Panc1 (cell line): Measurements from ENCODE around the gene SPATA18. TPM values are rescaled to one million over a fixed set of nuclear protein-coding genes. Genes with fewer than 3 reads are reported as not detected.

Experiments
- ATAC-seq: fragments of 200-7000 bp; cut with Tn5 transposase; 2 replicates; pipeline ENCODE4 v1.9.1; 2020; ENCODE audit warnings: mild to moderate bottlenecking, moderate library complexity
- BruUV-seq: library from RNA; stranded (reverse); fragments of 400-500 nt; replicated peaks from 2 replicates; lab custom pipeline; 2021; lab: Mats Ljungman, UMichigan
- CTCF ChIA-PET: fragments of 300-600 bp; sonication (Branson Sonifier 250); formaldehyde crosslinking; loops from one replicate; lab custom pipeline; 2022; ENCODE audit warnings: antibody characterized with exemption; lab: Charles Lee
- POLR2A ChIA-PET: fragments of 300-600 bp; sonication (Branson Sonifier 250); formaldehyde crosslinking; loops from one replicate; lab custom pipeline; 2022; ENCODE audit warnings: antibody characterized with exemption; lab: Charles Lee
- DNase-seq: peaks from one replicate; pipeline ENCODE4 v3.0.0-alpha.2; 2010; ENCODE audit warnings: low read depth, low spot score
- H3K27ac ChIP-seq: 2 replicates; pipeline ENCODE4 v1.5.1; 2011; ENCODE audit warnings: mild to moderate bottlenecking, low read length, inconsistent platforms
- H3K27me3 ChIP-seq: fragments of 200-500 bp; sonication (Bioruptor generic); 2 replicates; pipeline ENCODE4 v1.6.0; 2014; ENCODE audit warnings: low read length, inconsistent platforms; ENCODE audit not compliant: control insufficient read depth, insufficient read depth
- H3K36me3 ChIP-seq: fragments of 200-500 bp; sonication (Bioruptor generic); 2 replicates; pipeline ENCODE4 v1.5.1; 2014; ENCODE audit warnings: inconsistent platforms, mild to moderate bottlenecking, low read length, moderate library complexity; ENCODE audit not compliant: control insufficient read depth, insufficient read depth
- H3K4me1 ChIP-seq: 2 replicates; pipeline ENCODE4 v1.5.1; 2011; ENCODE audit warnings: inconsistent platforms, mild to moderate bottlenecking, low read length, moderate library complexity; ENCODE audit not compliant: control insufficient read depth, insufficient read depth
- H3K4me3 ChIP-seq, 2 experiments: 2 replicates each; pipeline ENCODE4 v1.5.1; 2011 to 2012; ENCODE audit warnings: low read depth in 2 of 2, low read length in 2 of 2, mild to moderate bottlenecking in 2 of 2, inconsistent platforms in 1 of 2, moderate library complexity in 1 of 2
- H3K9me3 ChIP-seq: fragments of 200-500 bp; sonication (Bioruptor generic); 2 replicates; pipeline ENCODE4 v1.5.1; 2014; ENCODE audit warnings: low read depth, mild to moderate bottlenecking, inconsistent platforms, low read length, moderate library complexity; ENCODE audit not compliant: control insufficient read depth, insufficient read depth
- POLR2AphosphoS5 ChIP-seq: IDR thresholded peaks from 2 replicates; pipeline ENCODE4 v1.6.1; 2012; ENCODE audit warnings: mild to moderate bottlenecking, low read depth, low read length, moderate library complexity
- SIN3A ChIP-seq: IDR thresholded peaks from 2 replicates; pipeline ENCODE4 v1.6.1; 2012; ENCODE audit warnings: low read depth, mild to moderate bottlenecking, low read length, moderate library complexity, borderline replicate concordance; ENCODE audit not compliant: insufficient read depth
- TCF7L2 ChIP-seq: IDR thresholded peaks from 2 replicates; pipeline ENCODE4 v1.6.1; 2011; ENCODE audit warnings: mild to moderate bottlenecking, low read depth, low read length, inconsistent platforms
- in situ Hi-C: cut with HindIII; loops from 2 replicates; pipeline ENCODE4 v1.10.0; 2016; ENCODE audit warnings: low sequenced_read_pairs, low pct_unique_long_range_greater_than_20kb
- intact Hi-C: fragments of 100-400 bp; cut with micrococcal nuclease; formaldehyde crosslinking; loops from one replicate; pipeline ENCODE4 v1.10.0; 2022; ENCODE audit not compliant: unreplicated experiment
- total RNA-seq: library from RNA; stranded (reverse); gene quantifications from one replicate; pipeline ENCODE4 v1.2.1, GENCODE V29; 2021; ENCODE audit not compliant: unreplicated experiment
- TF ChIP-seq, protein P1 (sequence below), 2 experiments: IDR thresholded peaks; 2 replicates each; pipeline ENCODE4 v1.6.1; 2011 to 2012; ENCODE audit warnings: low read depth in 2 of 2, control low read depth in 1 of 2, low read length in 1 of 2, mild to moderate bottlenecking in 1 of 2, moderate library complexity in 1 of 2; ENCODE audit not compliant: insufficient read depth in 1 of 2
- TF ChIP-seq, protein P2 (sequence below): fragments of 450-650 bp; IDR thresholded peaks from 2 replicates; pipeline ENCODE4 v1.5.1; 2017; ENCODE audit warnings: mild to moderate bottlenecking

The SPATA18 gene
- total RNA-seq, 1 experiment from 2014 or later = 0.39 TPM

- ATAC-seq (no peak), DNase-seq (no peak)
- intact Hi-C loops (no loop called here), in situ Hi-C loops (no loop called here)
- Histone ChIP-seq H3K36me3 (no peaks in the 10 kb centered on the region), H3K4me3 (no peak overlapping the region), H3K4me1 (no peaks in the 10 kb centered on the region), H3K27me3 (peaks cover 20% of the 10 kb centered on the region), H3K27ac (no peak overlapping the region), H3K9me3 (no peaks in the 10 kb centered on the region)
- TF ChIP-seq TCF7L2 (no peak), SIN3A (no peak), POLR2AphosphoS5 (no peak)
- TF ChIP-seq, protein P1, sequence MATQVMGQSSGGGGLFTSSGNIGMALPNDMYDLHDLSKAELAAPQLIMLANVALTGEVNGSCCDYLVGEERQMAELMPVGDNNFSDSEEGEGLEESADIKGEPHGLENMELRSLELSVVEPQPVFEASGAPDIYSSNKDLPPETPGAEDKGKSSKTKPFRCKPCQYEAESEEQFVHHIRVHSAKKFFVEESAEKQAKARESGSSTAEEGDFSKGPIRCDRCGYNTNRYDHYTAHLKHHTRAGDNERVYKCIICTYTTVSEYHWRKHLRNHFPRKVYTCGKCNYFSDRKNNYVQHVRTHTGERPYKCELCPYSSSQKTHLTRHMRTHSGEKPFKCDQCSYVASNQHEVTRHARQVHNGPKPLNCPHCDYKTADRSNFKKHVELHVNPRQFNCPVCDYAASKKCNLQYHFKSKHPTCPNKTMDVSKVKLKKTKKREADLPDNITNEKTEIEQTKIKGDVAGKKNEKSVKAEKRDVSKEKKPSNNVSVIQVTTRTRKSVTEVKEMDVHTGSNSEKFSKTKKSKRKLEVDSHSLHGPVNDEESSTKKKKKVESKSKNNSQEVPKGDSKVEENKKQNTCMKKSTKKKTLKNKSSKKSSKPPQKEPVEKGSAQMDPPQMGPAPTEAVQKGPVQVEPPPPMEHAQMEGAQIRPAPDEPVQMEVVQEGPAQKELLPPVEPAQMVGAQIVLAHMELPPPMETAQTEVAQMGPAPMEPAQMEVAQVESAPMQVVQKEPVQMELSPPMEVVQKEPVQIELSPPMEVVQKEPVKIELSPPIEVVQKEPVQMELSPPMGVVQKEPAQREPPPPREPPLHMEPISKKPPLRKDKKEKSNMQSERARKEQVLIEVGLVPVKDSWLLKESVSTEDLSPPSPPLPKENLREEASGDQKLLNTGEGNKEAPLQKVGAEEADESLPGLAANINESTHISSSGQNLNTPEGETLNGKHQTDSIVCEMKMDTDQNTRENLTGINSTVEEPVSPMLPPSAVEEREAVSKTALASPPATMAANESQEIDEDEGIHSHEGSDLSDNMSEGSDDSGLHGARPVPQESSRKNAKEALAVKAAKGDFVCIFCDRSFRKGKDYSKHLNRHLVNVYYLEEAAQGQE (IDR thresholded peaks at IDR 0.05; ENCODE audit: insufficient read depth in 1 of 2, low read depth in 2 of 2, low read length in 1 of 2) = no peak
- TF ChIP-seq, protein P2, sequence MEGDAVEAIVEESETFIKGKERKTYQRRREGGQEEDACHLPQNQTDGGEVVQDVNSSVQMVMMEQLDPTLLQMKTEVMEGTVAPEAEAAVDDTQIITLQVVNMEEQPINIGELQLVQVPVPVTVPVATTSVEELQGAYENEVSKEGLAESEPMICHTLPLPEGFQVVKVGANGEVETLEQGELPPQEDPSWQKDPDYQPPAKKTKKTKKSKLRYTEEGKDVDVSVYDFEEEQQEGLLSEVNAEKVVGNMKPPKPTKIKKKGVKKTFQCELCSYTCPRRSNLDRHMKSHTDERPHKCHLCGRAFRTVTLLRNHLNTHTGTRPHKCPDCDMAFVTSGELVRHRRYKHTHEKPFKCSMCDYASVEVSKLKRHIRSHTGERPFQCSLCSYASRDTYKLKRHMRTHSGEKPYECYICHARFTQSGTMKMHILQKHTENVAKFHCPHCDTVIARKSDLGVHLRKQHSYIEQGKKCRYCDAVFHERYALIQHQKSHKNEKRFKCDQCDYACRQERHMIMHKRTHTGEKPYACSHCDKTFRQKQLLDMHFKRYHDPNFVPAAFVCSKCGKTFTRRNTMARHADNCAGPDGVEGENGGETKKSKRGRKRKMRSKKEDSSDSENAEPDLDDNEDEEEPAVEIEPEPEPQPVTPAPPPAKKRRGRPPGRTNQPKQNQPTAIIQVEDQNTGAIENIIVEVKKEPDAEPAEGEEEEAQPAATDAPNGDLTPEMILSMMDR = no peak
- ChIA-PET CTCF (no interaction called here), POLR2A (no interaction called here)
- no TSS peak for BruUV-seq
These were observed 1.3 kb downstream of the SPATA18 start for GRCh38 chr4:52052475-52052780.

DNA sequence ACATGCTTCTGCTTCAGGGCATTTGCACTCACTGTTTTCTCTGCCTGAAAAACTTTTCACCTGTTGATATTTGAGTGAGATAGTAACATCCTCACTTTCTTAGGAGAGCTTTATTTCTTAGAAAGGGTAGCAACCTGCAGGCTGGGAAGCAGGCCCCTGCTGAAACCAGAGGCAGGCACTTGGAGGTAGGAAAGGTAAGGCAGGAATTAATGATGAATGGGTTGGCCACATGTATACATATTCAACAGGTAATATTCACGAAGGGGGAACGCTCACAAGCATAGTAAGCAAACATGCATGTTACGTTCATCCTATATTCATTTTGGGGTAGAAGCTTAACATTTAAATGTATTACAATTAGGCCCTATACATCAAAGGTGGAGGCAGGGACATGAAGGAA lies 3.1 kb downstream of the SPATA18 start:
- POLR2A ChIA-PET = no interaction called here
- intact Hi-C loops = no loop called here
- no peak for ATAC-seq
- no peak overlapping the region for H3K4me3 ChIP-seq
- peaks cover 20% of the 10 kb centered on the region for H3K27me3 ChIP-seq
- H3K27ac ChIP-seq = no peak overlapping the region
- in situ Hi-C loops = no loop called here
- H3K9me3 ChIP-seq = no peaks in the 10 kb centered on the region
- CTCF ChIA-PET = no interaction called here
- H3K36me3 ChIP-seq = no peaks in the 10 kb centered on the region
- no TSS peak for BruUV-seq
- DNase-seq = no peak
- no peak for TF ChIP-seq TCF7L2
- TF ChIP-seq, protein P2 = no peak
- TF ChIP-seq, protein P1 (IDR thresholded peaks at IDR 0.05; ENCODE audit: insufficient read depth in 1 of 2, low read depth in 2 of 2, low read length in 1 of 2) = no peak
- TF ChIP-seq POLR2AphosphoS5 = no peak
- no peak for TF ChIP-seq SIN3A
- H3K4me1 ChIP-seq = no peaks in the 10 kb centered on the region
